Mesenchymal stem cell (in vitro differentiated cells and primary cell): ENCODE measurements around the gene C11orf54.

Experiments used
- DNase-seq: peaks from one replicate; pipeline ENCODE4 v3.0.0-alpha.2; 2013
- H2AFZ ChIP-seq: one replicate; pipeline ENCODE4 v1.6.1; 2013; ENCODE audit warnings: low read depth, mild to moderate bottlenecking, control low read depth, inconsistent platforms, low read length, moderate library complexity
- H2AK5ac ChIP-seq: 2 replicates; pipeline ENCODE4 v1.6.1; 2013; ENCODE audit warnings: low read length, moderate library complexity, mild to moderate bottlenecking, inconsistent platforms; ENCODE audit not compliant: severe bottlenecking
- H2BK120ac ChIP-seq: one replicate; pipeline ENCODE4 v1.6.1; 2013; ENCODE audit warnings: low read depth, mild to moderate bottlenecking, inconsistent platforms, low read length, moderate library complexity
- H2BK12ac ChIP-seq, 2 experiments: one replicate each; pipeline ENCODE4 v1.6.1; 2013; ENCODE audit warnings: inconsistent platforms in 2 of 2, low read length in 2 of 2, mild to moderate bottlenecking in 2 of 2, moderate library complexity in 2 of 2, control low read depth in 1 of 2
- H2BK15ac ChIP-seq: one replicate; pipeline ENCODE4 v1.6.1; 2013; ENCODE audit warnings: mild to moderate bottlenecking, low read depth, inconsistent platforms; ENCODE audit not compliant: poor library complexity, severe bottlenecking
- H2BK5ac ChIP-seq: 2 replicates; pipeline ENCODE4 v1.6.1; 2013; ENCODE audit warnings: low read depth, mild to moderate bottlenecking, low read length, control low read depth, inconsistent platforms; ENCODE audit not compliant: poor library complexity, severe bottlenecking
- H3K14ac ChIP-seq, 2 experiments: one replicate each; pipeline ENCODE4 v1.6.1; 2013; ENCODE audit warnings: inconsistent platforms in 2 of 2, low read length in 2 of 2, control low read depth in 1 of 2, mild to moderate bottlenecking in 1 of 2, moderate library complexity in 1 of 2
- H3K18ac ChIP-seq, 2 experiments: one replicate each; pipeline ENCODE4 v1.6.1; 2013; ENCODE audit warnings: inconsistent platforms in 2 of 2, low read length in 2 of 2, control low read depth in 1 of 2, low read depth in 1 of 2, mild to moderate bottlenecking in 1 of 2
- H3K23ac ChIP-seq, 2 experiments: one replicate each; pipeline ENCODE4 v1.6.1; 2013; ENCODE audit warnings: inconsistent platforms in 2 of 2, low read length in 2 of 2, mild to moderate bottlenecking in 2 of 2, moderate library complexity in 2 of 2, control low read depth in 1 of 2
- H3K27ac ChIP-seq: 2 replicates; pipeline ENCODE4 v1.5.1; 2013; ENCODE audit warnings: mild to moderate bottlenecking, moderate library complexity, low read length, control low read depth, inconsistent platforms; ENCODE audit not compliant: poor library complexity, severe bottlenecking
- H3K27me3 ChIP-seq, 2 experiments: 2 replicates each; pipeline versions ENCODE4 v1.6.1 to v1.7.0; 2013; ENCODE audit warnings: low read length in 2 of 2, mild to moderate bottlenecking in 2 of 2, moderate library complexity in 2 of 2, control low read depth in 1 of 2, inconsistent platforms in 1 of 2; ENCODE audit not compliant: control insufficient read depth in 1 of 2, insufficient read depth in 1 of 2
- H3K36me3 ChIP-seq, 2 experiments: 2 replicates each; pipeline versions ENCODE4 v1.6.1 to v1.7.0; 2013; ENCODE audit warnings: low read length in 2 of 2, control low read depth in 1 of 2, inconsistent platforms in 1 of 2, low read depth in 1 of 2, mild to moderate bottlenecking in 1 of 2; ENCODE audit not compliant: insufficient read depth in 2 of 2, control insufficient read depth in 1 of 2
- H3K4ac ChIP-seq, 2 experiments: one replicate each; pipeline ENCODE4 v1.6.1; 2013; ENCODE audit warnings: inconsistent platforms in 2 of 2, low read length in 2 of 2, mild to moderate bottlenecking in 2 of 2, moderate library complexity in 2 of 2, control low read depth in 1 of 2, low read depth in 1 of 2
- H3K4me1 ChIP-seq: 2 replicates; pipeline ENCODE4 v1.6.1; 2013; ENCODE audit warnings: low read depth, low read length, control low read depth; ENCODE audit not compliant: control insufficient read depth, insufficient read depth
- H3K4me2 ChIP-seq: 2 replicates; pipeline ENCODE4 v1.6.1; 2013; ENCODE audit warnings: low read length, mild to moderate bottlenecking, inconsistent platforms; ENCODE audit not compliant: poor library complexity, severe bottlenecking
- H3K4me3 ChIP-seq, 2 experiments: 2 replicates each; pipeline versions ENCODE4 v1.5.1 to v1.7.0; 2013; ENCODE audit warnings: low read length in 2 of 2, mild to moderate bottlenecking in 2 of 2, control low read depth in 1 of 2, low read depth in 1 of 2; ENCODE audit not compliant: insufficient read depth in 1 of 2
- H3K79me1 ChIP-seq: replicated peaks from 2 replicates; pipeline ENCODE4 v1.6.1; 2013; ENCODE audit warnings: mild to moderate bottlenecking, control low read depth, low read length, inconsistent platforms; ENCODE audit not compliant: poor library complexity, severe bottlenecking
- H3K9ac ChIP-seq: 2 replicates; pipeline ENCODE4 v1.7.0; 2013; ENCODE audit warnings: mild to moderate bottlenecking, low read length, moderate library complexity
- H3K9me3 ChIP-seq: 2 replicates; pipeline ENCODE4 v1.7.0; 2013; ENCODE audit warnings: mild to moderate bottlenecking, low read length; ENCODE audit not compliant: control insufficient read depth
- H4K8ac ChIP-seq: one replicate; pipeline ENCODE4 v1.6.1; 2013; ENCODE audit warnings: inconsistent platforms, mild to moderate bottlenecking, low read length, moderate library complexity
- H4K91ac ChIP-seq: one replicate; pipeline ENCODE4 v1.6.1; 2013; ENCODE audit warnings: mild to moderate bottlenecking, low read length, inconsistent platforms
- WGBS: methylation state at CpG from one replicate; pipeline ENCODE4 v1.1.7; 2013; ENCODE audit warnings: mixed read lengths; 5-methylcytosine and 5-hydroxymethylcytosine counted together

Gene C11orf54

GRCh38 chr11:93734427-93735222 is 6.8 kb upstream of the C11orf54 start:
- no peak overlapping the region for H3K4ac ChIP-seq
- no peak overlapping the region for H2BK12ac ChIP-seq
- no peak overlapping the region for H3K14ac ChIP-seq
- H3K4me1 ChIP-seq, result peaks cover 4% of the 10 kb centered on the region
- H3K4me3 ChIP-seq, result no peak overlapping the region
- DNase-seq, result no peak
- H2AK5ac ChIP-seq, result no peak overlapping the region
- no peak overlapping the region for H2BK120ac ChIP-seq
- H3K9me3 ChIP-seq, result no peaks in the 10 kb centered on the region
- H3K27ac ChIP-seq, result peak overlapping the region; percentile 28
- 100% methylated on average over 1 of the region's 1 CpG for WGBS
- H3K27me3 ChIP-seq, result no peaks in the 10 kb centered on the region
- H2BK15ac ChIP-seq, result no peak overlapping the region
- no peak overlapping the region for H3K23ac ChIP-seq
- peak overlapping the region; percentile 22 for H3K9ac ChIP-seq
- peaks cover 3% of the 10 kb centered on the region for H3K79me1 ChIP-seq
- no peak overlapping the region for H2AFZ ChIP-seq
- no peak overlapping the region for H4K8ac ChIP-seq
- H3K18ac ChIP-seq, result no peak overlapping the region
- no peak overlapping the region for H4K91ac ChIP-seq
- H3K36me3 ChIP-seq, result peaks cover 11 to 100% of the 10 kb centered on the region in 2 experiments
- peak overlapping the region; percentile 28 for H3K4me2 ChIP-seq
- H2BK5ac ChIP-seq, result no peak overlapping the region

GRCh38 chr11:93735627-93736026 is 5.8 kb upstream of the C11orf54 start:
- H3K79me1 ChIP-seq, result peaks cover 3% of the 10 kb centered on the region
- peaks cover 4% of the 10 kb centered on the region for H3K4me1 ChIP-seq
- H3K4ac ChIP-seq, result no peak overlapping the region
- no peak overlapping the region for H2AFZ ChIP-seq
- peak overlapping the region; percentile 100 for H3K9ac ChIP-seq
- no peak overlapping the region for H2BK15ac ChIP-seq
- H4K8ac ChIP-seq, result no peak overlapping the region
- WGBS, result no CpG with 5 or more reads among the region's 1 CpG
- no peak overlapping the region for H3K14ac ChIP-seq
- no peak overlapping the region for H2BK5ac ChIP-seq
- peak overlapping the region; percentile 33 for H3K4me2 ChIP-seq
- H4K91ac ChIP-seq, result no peak overlapping the region
- DNase-seq, result no peak
- no peak overlapping the region for H3K18ac ChIP-seq
- no peak overlapping the region for H2BK120ac ChIP-seq
- H2AK5ac ChIP-seq, result no peak overlapping the region
- no peak overlapping the region for H3K4me3 ChIP-seq
- H3K27me3 ChIP-seq, result no peaks in the 10 kb centered on the region
- H3K23ac ChIP-seq, result no peak overlapping the region
- no peak overlapping the region for H3K27ac ChIP-seq
- H3K36me3 ChIP-seq, result peaks cover 11 to 95% of the 10 kb centered on the region in 2 experiments
- no peak overlapping the region for H2BK12ac ChIP-seq
- H3K9me3 ChIP-seq, result no peaks in the 10 kb centered on the region

- H2BK120ac ChIP-seq, result no peak overlapping the region
- H3K36me3 ChIP-seq, result peaks cover 11 to 90% of the 10 kb centered on the region in 2 experiments
- H2BK12ac ChIP-seq, result no peak overlapping the region
- H3K4ac ChIP-seq, result no peak overlapping the region
- no peak overlapping the region for H3K18ac ChIP-seq
- H4K8ac ChIP-seq, result no peak overlapping the region
- no peak overlapping the region for H3K27ac ChIP-seq
- no peak overlapping the region for H2AFZ ChIP-seq
- no peaks in the 10 kb centered on the region for H3K27me3 ChIP-seq
- no peak overlapping the region for H2AK5ac ChIP-seq
- peaks cover 3% of the 10 kb centered on the region for H3K79me1 ChIP-seq
- no peak overlapping the region for H2BK5ac ChIP-seq
- H3K4me1 ChIP-seq, result peaks cover 4% of the 10 kb centered on the region
- no peaks in the 10 kb centered on the region for H3K9me3 ChIP-seq
- H4K91ac ChIP-seq, result no peak overlapping the region
- no peak overlapping the region for H3K4me2 ChIP-seq
- H3K23ac ChIP-seq, result no peak overlapping the region
- H3K9ac ChIP-seq, result peak overlapping the region; percentile 100
- H2BK15ac ChIP-seq, result no peak overlapping the region
- peak overlapping the region in 1 of 2 experiments; percentile 99 for H3K4me3 ChIP-seq
- peak; percentile 40 for DNase-seq
- H3K14ac ChIP-seq, result no peak overlapping the region
Observed at GRCh38 chr11:93736129-93736528, 5.3 kb upstream of the C11orf54 start.

- Histone ChIP-seq H2BK15ac (no peak overlapping the region), H3K9ac (peak overlapping the region; percentile 100), H4K91ac (no peak overlapping the region), H3K79me1 (peaks cover 4% of the 10 kb centered on the region), H3K4me1 (peaks cover 8% of the 10 kb centered on the region), H3K27me3 (no peaks in the 10 kb centered on the region), H3K4ac (no peak overlapping the region), H2AK5ac (no peak overlapping the region), H2BK120ac (no peak overlapping the region), H3K14ac (no peak overlapping the region), H3K36me3 (peaks cover 13 to 71% of the 10 kb centered on the region in 2 experiments), H3K18ac (no peak overlapping the region), H2BK12ac (no peak overlapping the region), H3K27ac (peak overlapping the region; percentile 49), H2AFZ (no peak overlapping the region), H2BK5ac (no peak overlapping the region), H3K4me3 (peak overlapping the region in 1 of 2 experiments; percentile 99), H3K23ac (no peak overlapping the region), H3K9me3 (no peaks in the 10 kb centered on the region), H3K4me2 (peak overlapping the region; percentile 46), H4K8ac (no peak overlapping the region)
- WGBS, result 61% methylated on average over 3 of the region's 6 CpGs
- no peak for DNase-seq
Observed at GRCh38 chr11:93737904-93738612, 3.4 kb upstream of the C11orf54 start.
